Stromal cell of bone marrow (primary cell): ENCODE data around the gene EPG5.
"Not testable (repeated sequence)": the region's sequence is repeated elsewhere in the genome, so short reads cannot be mapped to it uniquely, and the experiment has no call there.

Experiments
- DNase-seq: peaks from one replicate; pipeline ENCODE4 v3.0.0-alpha.2; 2012; ENCODE audit warnings: low read depth

EPG5 gene

GRCh38 chr18:45837283-45838070 is 129.7 kb downstream of the EPG5 start:
- no peak for DNase-seq

GRCh38 chr18:45836242-45837205 is 130.6 kb downstream of the EPG5 start:
- DNase-seq = no peak

GRCh38 chr18:45835057-45835636 is 132.0 kb downstream of the EPG5 start:
- DNase-seq = no peak

GRCh38 chr18:45834306-45834705 is 132.8 kb downstream of the EPG5 start:
- no peak for DNase-seq

GRCh38 chr18:45833846-45834245 is 133.3 kb downstream of the EPG5 start:
- DNase-seq = no peak

GRCh38 chr18:45830917-45831316 is 136.2 kb downstream of the EPG5 start:
- DNase-seq = no peak

GRCh38 chr18:45829855-45830254 is 137.3 kb downstream of the EPG5 start:
- no peak for DNase-seq

- DNase-seq = no peak
Observed at GRCh38 chr18:45828917-45829811, 138.0 kb downstream of the EPG5 start.

- DNase-seq = not testable (repeated sequence)
Observed at GRCh38 chr18:45826716-45827115, 140.4 kb downstream of the EPG5 start.

- no peak for DNase-seq
Observed at GRCh38 chr18:45826084-45826483, 141.0 kb downstream of the EPG5 start.

- no peak for DNase-seq
Observed at GRCh38 chr18:45825258-45826044, 141.7 kb downstream of the EPG5 start, which contains the start of gene SIGLEC15. SIGLEC15 (plus strand) TSS chr18:45825675; CDS start chr18:45825729, 54 bp downstream.

GRCh38 chr18:45821711-45822110 is 145.4 kb downstream of the EPG5 start:
- no peak for DNase-seq

- DNase-seq = no peak
Observed at GRCh38 chr18:45821026-45821425, 146.1 kb downstream of the EPG5 start.

- DNase-seq = no peak
Observed at GRCh38 chr18:45820106-45820745, 146.9 kb downstream of the EPG5 start.

- DNase-seq = peak; percentile 41
Observed at GRCh38 chr18:45818765-45819164, 148.4 kb downstream of the EPG5 start.

- no peak for DNase-seq
Observed at GRCh38 chr18:45817543-45817942, 149.6 kb downstream of the EPG5 start.

GRCh38 chr18:45814733-45815132 is 152.4 kb downstream of the EPG5 start:
- not testable (repeated sequence) for DNase-seq

GRCh38 chr18:45807144-45807543 is 160.0 kb downstream of the EPG5 start:
- DNase-seq = not testable (repeated sequence)

- no peak for DNase-seq
Observed at GRCh38 chr18:45806226-45806625, 160.9 kb downstream of the EPG5 start.

- DNase-seq = no peak
Observed at GRCh38 chr18:45805551-45805950, 161.6 kb downstream of the EPG5 start.
